K562 (cell line): ENCODE measurements around the gene SNX9. TPM values are rescaled to one million over a fixed set of nuclear protein-coding genes. Genes with fewer than 3 reads are reported as not detected.

Experiments used
- CREB3L1 ChIP-seq: fragments of 450-650 bp; IDR thresholded peaks from 2 replicates; pipeline ENCODE4 v1.6.1; 2014; ENCODE audit warnings: low read depth, mild to moderate bottlenecking, moderate library complexity, borderline replicate concordance
- HDAC2 ChIP-seq: fragments of 450-650 bp; IDR thresholded peaks from 2 replicates; pipeline ENCODE4 v1.6.1; 2016; ENCODE audit warnings: mild to moderate bottlenecking
- NR2C1 ChIP-seq, 2 experiments: fragments of 450-650 bp; IDR thresholded peaks; 2 replicates each; pipeline ENCODE4 v1.6.1; 2017; ENCODE audit warnings: mild to moderate bottlenecking in 2 of 2, antibody characterized with exemption in 1 of 2, inconsistent platforms in 1 of 2, missing compliant biosample characterization in 1 of 2, missing genetic modification characterization in 1 of 2
- NR2C2 ChIP-seq, 2 experiments: fragments of 200-800 bp in 1 of 2; sonication (Bioruptor generic) in 1 of 2; sonication (generic) in 1 of 2; formaldehyde crosslinking in 1 of 2; IDR thresholded peaks; 2 replicates each; pipeline versions ENCODE4 v1.6.1 to v1.8.0; 2016 to 2022; ENCODE audit warnings: mild to moderate bottlenecking in 1 of 2, missing compliant biosample characterization in 1 of 2, missing genetic modification characterization in 1 of 2, missing genetic modification reagents in 1 of 2
- PRMT5 ChIP-seq: sonication (generic); formaldehyde crosslinking; IDR thresholded peaks from 2 replicates; pipeline ENCODE4 v1.5.0; 2020; ENCODE audit warnings: missing genetic modification reagents
- SMC3 ChIP-seq: conservative IDR thresholded peaks from 2 replicates; pipeline ENCODE4 v1.6.1; 2011; ENCODE audit warnings: low read depth, low read length, improper control_type of control experiment; ENCODE audit not compliant: insufficient read depth
- ZNF76 ChIP-seq: fragments of 250-450 bp; sonication (Bioruptor Pico); IDR thresholded peaks from 2 replicates; pipeline ENCODE4 v1.4.0; 2020; ENCODE audit warnings: mild to moderate bottlenecking, moderate library complexity, borderline replicate concordance
- polyA plus RNA-seq, 8 experiments: library from polyadenylated mRNA; depleted of rRNA in 4 of 8; stranded (reverse) in 5 of 8; unstranded in 3 of 8; fragments of >200 nt; fragmentation: Nextera tagmentation in 2 of 8; fragmentation: Illumina TruSeq in 1 of 8; extraction: Ambion mirVana in 2 of 8; extraction: Trizol in 1 of 8; gene quantifications; 2 replicates each; pipeline versions ENCODE4 v1.2.1 to v1.2.3, GENCODE V29; 2011 to 2014; ENCODE audit warnings: inconsistent platforms in 1 of 8, missing spikeins in 1 of 8
- total RNA-seq, 7 experiments: library from RNA; depleted of rRNA in 6 of 7; stranded (reverse); fragments of >200 nt in 6 of 7; fragmentation: Illumina TruSeq in 2 of 7; extraction: Trizol in 2 of 7; gene quantifications; 2 replicates each; pipeline versions ENCODE4 v1.2.1 to v1.2.3, GENCODE V29; 2011 to 2021; ENCODE audit warnings: low replicate concordance in 1 of 7

SNX9 gene
- total and polyA plus RNA-seq, 9 of the 15 experiments (the other 6 are each of a cell fraction or from before 2014, with no cell fraction given): 6.0 to 81.7 (median 57.1) TPM

DNA sequence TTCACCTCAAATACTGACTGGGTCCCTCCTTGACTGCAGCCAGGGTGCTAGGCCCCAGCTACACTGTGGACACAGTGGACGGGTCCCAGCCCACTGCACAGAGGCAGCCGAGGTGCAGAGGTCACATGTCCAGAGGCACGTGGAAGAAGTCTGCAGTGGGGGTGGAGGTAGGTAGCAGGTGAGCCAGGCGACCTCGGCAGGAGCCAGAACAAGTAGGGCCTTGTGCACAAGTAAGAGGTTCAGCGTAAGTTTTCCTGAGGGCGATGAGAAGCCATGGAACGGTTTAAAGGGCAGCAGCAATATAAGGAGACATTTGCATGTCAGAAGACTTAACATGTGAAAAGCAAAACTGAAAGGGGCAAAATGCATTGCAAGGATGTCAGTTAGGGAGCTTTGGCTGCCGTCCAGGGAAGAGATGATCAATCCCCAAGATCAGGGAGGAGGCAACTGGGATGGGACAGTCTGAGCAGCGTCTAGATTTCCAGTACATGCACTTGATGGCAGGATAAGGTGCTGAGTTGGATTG is 49.7 kb upstream of the SNX9 start (continued):
- TF ChIP-seq HDAC2 (peak; percentile 55; the same call in 1 of the 2 replicates), CREB3L1 (no peak), ZNF76 (CRISPR knock-in tag) (peak; percentile 60; the same call in 1 of the 2 replicates), NR2C1 (IDR thresholded peaks at IDR 0.05) (no peak), NR2C1 (tag; IDR thresholded peaks at IDR 0.05) (no peak), NR2C2 (CRISPR knock-in tag; IDR thresholded peaks at IDR 0.05) (no peak), NR2C2 (tag; IDR thresholded peaks at IDR 0.05) (peak; percentile 46; the same call in 1 of the 2 replicates), PRMT5 (CRISPR knock-in tag) (no peak), SMC3 (no peak)
